Measurements from ENCODE around the gene GNGT1.

DNA sequence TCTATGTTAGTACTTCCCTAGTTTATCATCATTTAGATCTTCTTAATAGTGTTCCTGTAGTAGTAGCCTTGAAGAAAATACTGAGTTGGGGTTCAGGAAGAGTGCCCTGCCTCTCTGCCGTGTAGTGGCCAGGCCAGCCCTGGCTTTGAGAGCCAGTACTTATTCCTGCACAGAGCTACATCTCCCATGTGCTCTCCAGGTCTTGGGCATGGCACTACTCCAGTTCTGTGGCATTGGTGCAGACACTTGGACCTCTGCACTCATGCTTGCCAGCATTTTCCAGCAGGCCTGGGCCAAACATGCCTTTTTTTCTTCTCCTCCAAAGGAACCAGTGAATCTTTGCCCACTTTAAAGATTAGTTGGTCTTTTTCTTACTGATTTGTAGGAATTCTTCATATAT, 20.4 kb downstream of the GNGT1 start:
- TF ChIP-seq YY1 (IDR thresholded peaks at IDR 0.05; ENCODE audit: insufficient read depth, insufficient read length): no peak
- TF ChIP-seq ZNF274 (IDR thresholded peaks at IDR 0.05; ENCODE audit: low read depth, low read length): no peak
